GM23338 (cell line): ENCODE results near the gene MESP2. TPM values are rescaled to one million over a fixed set of nuclear protein-coding genes. Genes with fewer than 3 reads are reported as not detected.

Experiments
- ATAC-seq: fragments of 200-7000 bp; cut with Tn5 transposase; 3 replicates; pipeline ENCODE4 v1.9.1; 2020
- DNase-seq: peaks from one replicate; pipeline ENCODE4 v3.0.0-alpha.2; 2015; ENCODE audit warnings: low spot score
- H2AFZ ChIP-seq: fragments of 200-600 bp; sonication (generic); 2 replicates; pipeline ENCODE4 v1.8.0; 2016; ENCODE audit warnings: antibody characterized with exemption, mild to moderate bottlenecking, moderate library complexity
- H3F3A ChIP-seq: fragments of 200-600 bp; sonication (generic); replicated peaks from 2 replicates; pipeline ENCODE4 v1.8.0; 2017; ENCODE audit warnings: antibody characterized with exemption, mixed run types, low read depth
- H3K27ac ChIP-seq: fragments of 200-600 bp; sonication (generic); 2 replicates; pipeline ENCODE4 v1.6.1; 2016; ENCODE audit warnings: low read depth
- H3K27me3 ChIP-seq: fragments of 200-600 bp; sonication (generic); 2 replicates; pipeline ENCODE4 v1.8.0; 2016; ENCODE audit warnings: mild to moderate bottlenecking, mixed run types, moderate library complexity; ENCODE audit not compliant: insufficient read depth
- H3K36me3 ChIP-seq: fragments of 200-600 bp; sonication (generic); 2 replicates; pipeline ENCODE4 v1.8.0; 2016; ENCODE audit warnings: mild to moderate bottlenecking; ENCODE audit not compliant: insufficient read depth
- H3K4me1 ChIP-seq: fragments of 200-600 bp; sonication (generic); 2 replicates; pipeline ENCODE4 v1.8.0; 2016; ENCODE audit warnings: mild to moderate bottlenecking, moderate library complexity; ENCODE audit not compliant: insufficient read depth
- H3K4me2 ChIP-seq: fragments of 200-600 bp; sonication (generic); 2 replicates; pipeline ENCODE4 v1.7.1; 2017; ENCODE audit warnings: mixed run types
- H3K4me3 ChIP-seq: fragments of 200-600 bp; sonication (generic); 2 replicates; pipeline ENCODE4 v1.6.1; 2016; ENCODE audit warnings: mixed run types
- H3K79me2 ChIP-seq: fragments of 200-600 bp; sonication (generic); replicated peaks from 2 replicates; pipeline ENCODE4 v1.8.0; 2017; ENCODE audit warnings: mild to moderate bottlenecking; ENCODE audit not compliant: insufficient read depth
- H3K9me2 ChIP-seq: fragments of 200-600 bp; sonication (generic); 2 replicates; pipeline ENCODE4 v1.8.0; 2017; ENCODE audit not compliant: insufficient read depth
- H4K20me1 ChIP-seq: fragments of 200-600 bp; sonication (generic); replicated peaks from 2 replicates; pipeline ENCODE4 v1.8.0; 2017; ENCODE audit warnings: mild to moderate bottlenecking; ENCODE audit not compliant: insufficient read depth
- H3K27ac Mint-ChIP-seq: 2 replicates; pipeline ENCODE4 v1.8.0; 2020; ENCODE audit warnings: inconsistent platforms, mild to moderate bottlenecking, moderate library complexity, mixed read lengths
- H3K27me3 Mint-ChIP-seq: 3 replicates; pipeline ENCODE4 v1.8.0; 2022; ENCODE audit warnings: low read depth, mild to moderate bottlenecking, moderate library complexity, mixed read lengths, inconsistent platforms; ENCODE audit not compliant: insufficient read depth, poor library complexity
- H3K36me3 Mint-ChIP-seq: 3 replicates; pipeline ENCODE4 v1.8.0; 2021; ENCODE audit warnings: low read depth, mild to moderate bottlenecking, inconsistent platforms, moderate library complexity, mixed read lengths
- H3K4me1 Mint-ChIP-seq: 3 replicates; pipeline ENCODE4 v1.8.0; 2020; ENCODE audit warnings: mild to moderate bottlenecking, inconsistent platforms, mixed read lengths
- H3K4me3 Mint-ChIP-seq: 3 replicates; pipeline ENCODE4 v1.8.0; 2021; ENCODE audit warnings: moderate library complexity, mild to moderate bottlenecking, inconsistent platforms, mixed read lengths
- H3K9me3 Mint-ChIP-seq: 3 replicates; pipeline ENCODE4 v1.8.0; 2020; ENCODE audit warnings: moderate library complexity, mild to moderate bottlenecking, inconsistent platforms, mixed read lengths
- JUNB ChIP-seq: IDR thresholded peaks from one replicate; pipeline ENCODE4 v1.6.1; 2016; ENCODE audit warnings: antibody characterized with exemption; ENCODE audit not compliant: unreplicated experiment
- STAT1 ChIP-seq: IDR thresholded peaks from one replicate; pipeline ENCODE4 v1.6.1; 2016; ENCODE audit warnings: antibody characterized with exemption; ENCODE audit not compliant: unreplicated experiment
- ZNF114 ChIP-seq: fragments of 250-450 bp; sonication (Bioruptor Pico); IDR thresholded peaks from 2 replicates; pipeline ENCODE4 v1.5.0; 2020; ENCODE audit warnings: mild to moderate bottlenecking, moderate library complexity
- ZNF331 ChIP-seq: fragments of 250-450 bp; sonication (Bioruptor Pico); IDR thresholded peaks from 2 replicates; pipeline ENCODE4 v1.5.0; 2020; ENCODE audit warnings: low read depth, mild to moderate bottlenecking, moderate library complexity
- polyA plus RNA-seq: library from polyadenylated mRNA; unstranded; fragments of >200 nt; fragmentation: Nextera tagmentation; extraction: Ambion mirVana; gene quantifications from 2 replicates; pipeline ENCODE4 v1.2.1, GENCODE V29; 2016
- total RNA-seq: library from RNA; depleted of rRNA; stranded (reverse); fragments of >200 nt; shearing (Covaris generic); gene quantifications from 2 replicates; pipeline ENCODE4 v1.2.3, GENCODE V29; 2014
- TF ChIP-seq, protein P1 (sequence below): IDR thresholded peaks from one replicate; pipeline ENCODE4 v1.6.1; 2018; ENCODE audit warnings: antibody characterized with exemption; ENCODE audit not compliant: unreplicated experiment
- TF ChIP-seq, protein P2 (sequence below): IDR thresholded peaks from 2 replicates; pipeline ENCODE4 v1.6.1; 2016; ENCODE audit warnings: antibody characterized with exemption
- TF ChIP-seq, protein P3 (sequence below), 2 experiments: fragments of 200-600 bp in 1 of 2; sonication (generic) in 1 of 2; conservative IDR thresholded peaks; 2 replicates each; pipeline versions ENCODE4 v1.5.1 to v1.6.1; 2016 to 2017; ENCODE audit warnings: antibody characterized with exemption in 2 of 2, low read depth in 2 of 2, mild to moderate bottlenecking in 2 of 2, moderate library complexity in 1 of 2

MESP2 gene
- total and polyA plus RNA-seq, 2 experiments from 2014 or later = 0.24 to 1.3 TPM

DNA sequence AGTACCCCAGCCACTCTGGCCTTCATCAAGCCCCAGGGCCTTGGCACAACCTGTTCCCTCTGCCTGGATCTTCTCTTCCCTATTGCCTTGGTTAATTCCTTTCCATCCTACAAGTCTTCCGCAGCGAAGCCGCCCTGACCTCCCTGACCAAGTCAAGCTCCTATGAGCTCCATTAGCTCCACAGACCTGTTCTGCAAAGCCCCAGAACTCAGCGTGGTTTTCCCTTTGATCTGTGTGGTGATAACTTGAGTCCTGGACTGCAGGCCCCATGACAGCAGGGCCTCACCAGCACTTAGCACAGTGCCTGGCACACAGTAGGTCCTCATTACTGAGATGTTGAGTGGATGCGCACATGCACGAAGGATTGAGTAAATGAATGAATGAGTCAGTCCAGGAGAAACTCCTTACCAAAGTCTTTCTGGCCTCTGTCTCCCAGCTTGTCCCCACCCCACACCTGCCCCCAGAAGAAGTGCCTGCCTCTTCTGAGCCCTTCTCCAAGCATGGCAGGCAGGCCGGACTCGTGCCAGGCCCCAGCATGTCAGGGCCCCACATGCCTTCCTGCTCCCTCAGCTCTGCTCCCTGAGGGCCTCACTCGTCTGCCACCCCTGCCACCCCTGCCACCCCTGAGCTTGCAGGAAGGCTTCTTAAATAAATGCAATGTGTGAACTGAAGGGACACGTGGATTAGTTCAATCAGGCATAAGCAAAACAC, 32.2 kb downstream of the MESP2 start:
- Mint-ChIP-seq H3K4me1 (peaks cover 12% of the 10 kb centered on the region; the same call in 2 of the 3 replicates), H3K27ac (no peak overlapping the region), H3K27me3 (peaks cover 30% of the 10 kb centered on the region), H3K9me3 (no peaks in the 10 kb centered on the region), H3K4me3 (no peak overlapping the region), H3K36me3 (no peaks in the 10 kb centered on the region; the same call in 2 of the 3 replicates)
- ATAC-seq = no peak
- no peaks in the 10 kb centered on the region for H3K79me2 ChIP-seq
- no peaks in the 10 kb centered on the region for H4K20me1 ChIP-seq
- H3K27me3 ChIP-seq = peaks cover 2% of the 10 kb centered on the region
- H3K9me2 ChIP-seq = no peaks in the 10 kb centered on the region
- TF ChIP-seq, protein P1, sequence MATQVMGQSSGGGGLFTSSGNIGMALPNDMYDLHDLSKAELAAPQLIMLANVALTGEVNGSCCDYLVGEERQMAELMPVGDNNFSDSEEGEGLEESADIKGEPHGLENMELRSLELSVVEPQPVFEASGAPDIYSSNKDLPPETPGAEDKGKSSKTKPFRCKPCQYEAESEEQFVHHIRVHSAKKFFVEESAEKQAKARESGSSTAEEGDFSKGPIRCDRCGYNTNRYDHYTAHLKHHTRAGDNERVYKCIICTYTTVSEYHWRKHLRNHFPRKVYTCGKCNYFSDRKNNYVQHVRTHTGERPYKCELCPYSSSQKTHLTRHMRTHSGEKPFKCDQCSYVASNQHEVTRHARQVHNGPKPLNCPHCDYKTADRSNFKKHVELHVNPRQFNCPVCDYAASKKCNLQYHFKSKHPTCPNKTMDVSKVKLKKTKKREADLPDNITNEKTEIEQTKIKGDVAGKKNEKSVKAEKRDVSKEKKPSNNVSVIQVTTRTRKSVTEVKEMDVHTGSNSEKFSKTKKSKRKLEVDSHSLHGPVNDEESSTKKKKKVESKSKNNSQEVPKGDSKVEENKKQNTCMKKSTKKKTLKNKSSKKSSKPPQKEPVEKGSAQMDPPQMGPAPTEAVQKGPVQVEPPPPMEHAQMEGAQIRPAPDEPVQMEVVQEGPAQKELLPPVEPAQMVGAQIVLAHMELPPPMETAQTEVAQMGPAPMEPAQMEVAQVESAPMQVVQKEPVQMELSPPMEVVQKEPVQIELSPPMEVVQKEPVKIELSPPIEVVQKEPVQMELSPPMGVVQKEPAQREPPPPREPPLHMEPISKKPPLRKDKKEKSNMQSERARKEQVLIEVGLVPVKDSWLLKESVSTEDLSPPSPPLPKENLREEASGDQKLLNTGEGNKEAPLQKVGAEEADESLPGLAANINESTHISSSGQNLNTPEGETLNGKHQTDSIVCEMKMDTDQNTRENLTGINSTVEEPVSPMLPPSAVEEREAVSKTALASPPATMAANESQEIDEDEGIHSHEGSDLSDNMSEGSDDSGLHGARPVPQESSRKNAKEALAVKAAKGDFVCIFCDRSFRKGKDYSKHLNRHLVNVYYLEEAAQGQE = no peak
- TF ChIP-seq STAT1 (no peak), JUNB (no peak), ZNF114 (CRISPR knock-in tag) (no peak), ZNF331 (CRISPR knock-in tag) (no peak)
- TF ChIP-seq, protein P2, sequence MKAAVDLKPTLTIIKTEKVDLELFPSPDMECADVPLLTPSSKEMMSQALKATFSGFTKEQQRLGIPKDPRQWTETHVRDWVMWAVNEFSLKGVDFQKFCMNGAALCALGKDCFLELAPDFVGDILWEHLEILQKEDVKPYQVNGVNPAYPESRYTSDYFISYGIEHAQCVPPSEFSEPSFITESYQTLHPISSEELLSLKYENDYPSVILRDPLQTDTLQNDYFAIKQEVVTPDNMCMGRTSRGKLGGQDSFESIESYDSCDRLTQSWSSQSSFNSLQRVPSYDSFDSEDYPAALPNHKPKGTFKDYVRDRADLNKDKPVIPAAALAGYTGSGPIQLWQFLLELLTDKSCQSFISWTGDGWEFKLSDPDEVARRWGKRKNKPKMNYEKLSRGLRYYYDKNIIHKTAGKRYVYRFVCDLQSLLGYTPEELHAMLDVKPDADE = no peak
- TF ChIP-seq, protein P3, sequence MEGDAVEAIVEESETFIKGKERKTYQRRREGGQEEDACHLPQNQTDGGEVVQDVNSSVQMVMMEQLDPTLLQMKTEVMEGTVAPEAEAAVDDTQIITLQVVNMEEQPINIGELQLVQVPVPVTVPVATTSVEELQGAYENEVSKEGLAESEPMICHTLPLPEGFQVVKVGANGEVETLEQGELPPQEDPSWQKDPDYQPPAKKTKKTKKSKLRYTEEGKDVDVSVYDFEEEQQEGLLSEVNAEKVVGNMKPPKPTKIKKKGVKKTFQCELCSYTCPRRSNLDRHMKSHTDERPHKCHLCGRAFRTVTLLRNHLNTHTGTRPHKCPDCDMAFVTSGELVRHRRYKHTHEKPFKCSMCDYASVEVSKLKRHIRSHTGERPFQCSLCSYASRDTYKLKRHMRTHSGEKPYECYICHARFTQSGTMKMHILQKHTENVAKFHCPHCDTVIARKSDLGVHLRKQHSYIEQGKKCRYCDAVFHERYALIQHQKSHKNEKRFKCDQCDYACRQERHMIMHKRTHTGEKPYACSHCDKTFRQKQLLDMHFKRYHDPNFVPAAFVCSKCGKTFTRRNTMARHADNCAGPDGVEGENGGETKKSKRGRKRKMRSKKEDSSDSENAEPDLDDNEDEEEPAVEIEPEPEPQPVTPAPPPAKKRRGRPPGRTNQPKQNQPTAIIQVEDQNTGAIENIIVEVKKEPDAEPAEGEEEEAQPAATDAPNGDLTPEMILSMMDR (conservative IDR thresholded peaks at IDR 0.05; ENCODE audit: low read depth in 2 of 2) = no peak
- no peak overlapping the region for H3K4me2 ChIP-seq
- H3F3A ChIP-seq = no peaks in the 10 kb centered on the region
- no peak overlapping the region for H3K4me3 ChIP-seq
- no peak for DNase-seq
- H3K36me3 ChIP-seq = no peaks in the 10 kb centered on the region
- no peak overlapping the region for H3K27ac ChIP-seq
- H2AFZ ChIP-seq = no peak overlapping the region
- no peaks in the 10 kb centered on the region; the same call in 1 of the 2 replicates for H3K4me1 ChIP-seq
